K562 (cell line): ENCODE measurements around the gene PUDP. TPM values are rescaled to one million over a fixed set of nuclear protein-coding genes. Genes with fewer than 3 reads are reported as not detected.

Source experiments
- ARID3A ChIP-seq: IDR thresholded peaks from 2 replicates; pipeline ENCODE4 v1.6.1; 2012; ENCODE audit warnings: low read depth, low read length, improper control_type of control experiment, borderline replicate concordance
- BCOR ChIP-seq: fragments of 450-650 bp; IDR thresholded peaks from 2 replicates; pipeline ENCODE4 v1.6.1; 2016
- CC2D1A ChIP-seq: fragments of 450-650 bp; IDR thresholded peaks from 2 replicates; pipeline ENCODE4 v1.6.1; 2017; ENCODE audit warnings: mild to moderate bottlenecking
- CGGBP1 ChIP-seq: fragments of 250-450 bp; sonication (Bioruptor Pico); IDR thresholded peaks from 2 replicates; pipeline ENCODE4 v1.9.0; 2021; ENCODE audit warnings: mild to moderate bottlenecking
- ELF2 ChIP-seq: fragments of 250-450 bp; sonication (Bioruptor Pico); IDR thresholded peaks from 2 replicates; pipeline ENCODE4 v1.5.0; 2021; ENCODE audit warnings: mild to moderate bottlenecking
- EZH2 ChIP-seq: IDR thresholded peaks from 2 replicates; pipeline ENCODE4 v1.6.1; 2012; ENCODE audit warnings: low read depth, mild to moderate bottlenecking, inconsistent platforms, low read length, borderline replicate concordance
- GATAD2A ChIP-seq: fragments of 450-650 bp; IDR thresholded peaks from 2 replicates; pipeline ENCODE4 v1.6.1; 2017
- GATAD2B ChIP-seq: fragments of 450-650 bp; IDR thresholded peaks from 2 replicates; pipeline ENCODE4 v1.6.1; 2017; ENCODE audit warnings: mild to moderate bottlenecking, borderline replicate concordance
- KLF1 ChIP-seq: fragments of 450-650 bp; IDR thresholded peaks from 2 replicates; pipeline ENCODE4 v1.6.1; 2016; ENCODE audit warnings: missing genetic modification characterization, missing compliant biosample characterization
- OTX1 ChIP-seq: fragments of 450-650 bp; formaldehyde crosslinking; IDR thresholded peaks from 2 replicates; pipeline ENCODE4 v1.4.0; 2022; ENCODE audit warnings: mild to moderate bottlenecking
- PKNOX1 ChIP-seq: fragments of 450-650 bp; IDR thresholded peaks from 2 replicates; pipeline ENCODE4 v1.6.1; 2016
- PRMT5 ChIP-seq: sonication (generic); formaldehyde crosslinking; IDR thresholded peaks from 2 replicates; pipeline ENCODE4 v1.5.0; 2020; ENCODE audit warnings: missing genetic modification reagents
- SMAD4 ChIP-seq: fragments of 250-450 bp; sonication (Bioruptor Pico); conservative IDR thresholded peaks from 2 replicates; pipeline ENCODE4 v1.8.0; 2021; ENCODE audit warnings: inconsistent platforms, mild to moderate bottlenecking, moderate library complexity
- TAF7 ChIP-seq: fragments of 450-650 bp; IDR thresholded peaks from 2 replicates; pipeline ENCODE4 v1.6.1; 2016; ENCODE audit warnings: missing genetic modification characterization, missing compliant biosample characterization
- TRIM24 ChIP-seq, 2 experiments: fragments of 450-650 bp; IDR thresholded peaks; 2 replicates each; pipeline ENCODE4 v1.6.1; 2016
- ZBTB17 ChIP-seq: fragments of 450-650 bp; formaldehyde crosslinking; IDR thresholded peaks from 2 replicates; pipeline ENCODE4 v1.4.0; 2020; ENCODE audit warnings: mild to moderate bottlenecking
- ZNF668 ChIP-seq: fragments of 250-450 bp; sonication (Bioruptor Pico); IDR thresholded peaks from 2 replicates; pipeline ENCODE4 v1.8.0; 2022; ENCODE audit warnings: mild to moderate bottlenecking, inconsistent platforms
- ZNF740 ChIP-seq, 3 experiments: fragments of 200-800 bp in 1 of 3; sonication (Bioruptor generic) in 1 of 3; sonication (generic) in 1 of 3; formaldehyde crosslinking in 1 of 3; IDR thresholded peaks; 2 replicates each; pipeline versions ENCODE4 v1.6.1 to v1.8.0; 2016 to 2022; ENCODE audit warnings: mild to moderate bottlenecking in 2 of 3, missing compliant biosample characterization in 2 of 3, missing genetic modification characterization in 2 of 3, missing genetic modification reagents in 1 of 3
- polyA plus RNA-seq, 8 experiments: library from polyadenylated mRNA; depleted of rRNA in 4 of 8; stranded (reverse) in 5 of 8; unstranded in 3 of 8; fragments of >200 nt; fragmentation: Nextera tagmentation in 2 of 8; fragmentation: Illumina TruSeq in 1 of 8; extraction: Ambion mirVana in 2 of 8; extraction: Trizol in 1 of 8; gene quantifications; 2 replicates each; pipeline versions ENCODE4 v1.2.1 to v1.2.3, GENCODE V29; 2011 to 2014; ENCODE audit warnings: inconsistent platforms in 1 of 8, missing spikeins in 1 of 8
- total RNA-seq, 7 experiments: library from RNA; depleted of rRNA in 6 of 7; stranded (reverse); fragments of >200 nt in 6 of 7; fragmentation: Illumina TruSeq in 2 of 7; extraction: Trizol in 2 of 7; gene quantifications; 2 replicates each; pipeline versions ENCODE4 v1.2.1 to v1.2.3, GENCODE V29; 2011 to 2021; ENCODE audit warnings: low replicate concordance in 1 of 7
- TF ChIP-seq, protein P1 (sequence below): sonication (generic); formaldehyde crosslinking; IDR thresholded peaks from 2 replicates; pipeline ENCODE4 v1.8.1; 2023; ENCODE audit warnings: mild to moderate bottlenecking, missing genetic modification reagents
- TF ChIP-seq, protein P2 (sequence below), 2 experiments: fragments of 150-350 bp in 1 of 2; IDR thresholded peaks; 2 replicates each; pipeline ENCODE4 v1.6.1; 2012 to 2016; ENCODE audit warnings: low read depth in 2 of 2, low read length in 2 of 2, mild to moderate bottlenecking in 1 of 2, moderate library complexity in 1 of 2

Gene PUDP
- total and polyA plus RNA-seq, 9 of the 15 experiments (the other 6 are each of a cell fraction or from before 2014, with no cell fraction given) = 13.6 to 63.0 (median 29.2) TPM

DNA sequence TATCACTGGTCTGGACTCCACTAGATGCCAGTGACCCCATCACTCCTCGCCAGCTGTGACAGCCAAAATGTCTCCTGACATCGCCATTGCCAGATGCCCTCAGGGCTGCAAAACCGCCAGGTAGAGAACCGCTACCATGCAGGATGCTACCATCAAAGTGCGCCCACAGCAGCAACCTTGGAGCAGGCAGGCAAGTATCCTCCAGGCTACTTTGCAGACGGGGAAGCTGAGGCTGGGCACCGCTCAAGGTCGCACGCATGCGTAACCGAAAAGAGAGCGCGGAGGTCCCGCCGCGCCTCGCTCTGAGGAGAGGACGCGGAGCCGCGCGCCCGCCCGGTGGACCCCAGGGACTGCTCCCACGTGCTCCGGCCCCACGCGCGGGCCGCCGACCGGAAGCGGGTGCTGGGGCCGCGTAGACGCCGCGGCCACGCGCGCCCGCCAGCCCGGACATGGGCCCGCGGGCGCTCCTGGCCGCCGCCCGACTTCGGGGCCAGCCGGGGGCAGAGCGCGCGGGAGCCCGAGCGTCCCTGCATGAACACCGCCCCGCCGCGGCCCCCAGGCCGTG is 458 bp downstream of the PUDP start, which contains the start of gene STS (continued):
- TF ChIP-seq, protein P1, sequence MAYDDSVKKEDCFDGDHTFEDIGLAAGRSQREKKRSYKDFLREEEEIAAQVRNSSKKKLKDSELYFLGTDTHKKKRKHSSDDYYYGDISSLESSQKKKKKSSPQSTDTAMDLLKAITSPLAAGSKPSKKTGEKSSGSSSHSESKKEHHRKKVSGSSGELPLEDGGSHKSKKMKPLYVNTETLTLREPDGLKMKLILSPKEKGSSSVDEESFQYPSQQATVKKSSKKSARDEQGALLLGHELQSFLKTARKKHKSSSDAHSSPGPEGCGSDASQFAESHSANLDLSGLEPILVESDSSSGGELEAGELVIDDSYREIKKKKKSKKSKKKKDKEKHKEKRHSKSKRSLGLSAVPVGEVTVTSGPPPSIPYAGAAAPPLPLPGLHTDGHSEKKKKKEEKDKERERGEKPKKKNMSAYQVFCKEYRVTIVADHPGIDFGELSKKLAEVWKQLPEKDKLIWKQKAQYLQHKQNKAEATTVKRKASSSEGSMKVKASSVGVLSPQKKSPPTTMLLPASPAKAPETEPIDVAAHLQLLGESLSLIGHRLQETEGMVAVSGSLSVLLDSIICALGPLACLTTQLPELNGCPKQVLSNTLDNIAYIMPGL (CRISPR knock-in tag) = no peak
- no peak for TF ChIP-seq TRIM24 (IDR thresholded peaks at IDR 0.05)
- no peak for TF ChIP-seq ZNF668
- TF ChIP-seq EZH2 = no peak
- TF ChIP-seq KLF1 (tag) = no peak
- no peak for TF ChIP-seq ELF2 (CRISPR knock-in tag)
- TF ChIP-seq ZNF740 (CRISPR knock-in tag; IDR thresholded peaks at IDR 0.05) = no peak
- no peak for TF ChIP-seq ZNF740 (tag; IDR thresholded peaks at IDR 0.05)
- TF ChIP-seq CC2D1A = no peak
- no peak for TF ChIP-seq ZBTB17 (CRISPR knock-in tag)
- no peak for TF ChIP-seq BCOR
- no peak for TF ChIP-seq ARID3A
- no peak for TF ChIP-seq OTX1
- no peak for TF ChIP-seq PKNOX1
- TF ChIP-seq, protein P2, sequence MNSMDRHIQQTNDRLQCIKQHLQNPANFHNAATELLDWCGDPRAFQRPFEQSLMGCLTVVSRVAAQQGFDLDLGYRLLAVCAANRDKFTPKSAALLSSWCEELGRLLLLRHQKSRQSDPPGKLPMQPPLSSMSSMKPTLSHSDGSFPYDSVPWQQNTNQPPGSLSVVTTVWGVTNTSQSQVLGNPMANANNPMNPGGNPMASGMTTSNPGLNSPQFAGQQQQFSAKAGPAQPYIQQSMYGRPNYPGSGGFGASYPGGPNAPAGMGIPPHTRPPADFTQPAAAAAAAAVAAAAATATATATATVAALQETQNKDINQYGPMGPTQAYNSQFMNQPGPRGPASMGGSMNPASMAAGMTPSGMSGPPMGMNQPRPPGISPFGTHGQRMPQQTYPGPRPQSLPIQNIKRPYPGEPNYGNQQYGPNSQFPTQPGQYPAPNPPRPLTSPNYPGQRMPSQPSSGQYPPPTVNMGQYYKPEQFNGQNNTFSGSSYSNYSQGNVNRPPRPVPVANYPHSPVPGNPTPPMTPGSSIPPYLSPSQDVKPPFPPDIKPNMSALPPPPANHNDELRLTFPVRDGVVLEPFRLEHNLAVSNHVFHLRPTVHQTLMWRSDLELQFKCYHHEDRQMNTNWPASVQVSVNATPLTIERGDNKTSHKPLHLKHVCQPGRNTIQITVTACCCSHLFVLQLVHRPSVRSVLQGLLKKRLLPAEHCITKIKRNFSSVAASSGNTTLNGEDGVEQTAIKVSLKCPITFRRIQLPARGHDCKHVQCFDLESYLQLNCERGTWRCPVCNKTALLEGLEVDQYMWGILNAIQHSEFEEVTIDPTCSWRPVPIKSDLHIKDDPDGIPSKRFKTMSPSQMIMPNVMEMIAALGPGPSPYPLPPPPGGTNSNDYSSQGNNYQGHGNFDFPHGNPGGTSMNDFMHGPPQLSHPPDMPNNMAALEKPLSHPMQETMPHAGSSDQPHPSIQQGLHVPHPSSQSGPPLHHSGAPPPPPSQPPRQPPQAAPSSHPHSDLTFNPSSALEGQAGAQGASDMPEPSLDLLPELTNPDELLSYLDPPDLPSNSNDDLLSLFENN (IDR thresholded peaks at IDR 0.05; ENCODE audit: low read depth in 2 of 2, low read length in 2 of 2) = no peak
- TF ChIP-seq TAF7 (tag) = no peak
- TF ChIP-seq CGGBP1 = no peak
- no peak for TF ChIP-seq PRMT5 (CRISPR knock-in tag)
- TF ChIP-seq SMAD4 (CRISPR knock-in tag) = peak; percentile 82
- no peak for TF ChIP-seq GATAD2A
- peak; percentile 52; the same call in 1 of the 2 replicates for TF ChIP-seq GATAD2B
